ENCODE measurements around the gene SHOC1. TPM values are rescaled to one million over a fixed set of nuclear protein-coding genes. Genes with fewer than 3 reads are reported as not detected.
"Not testable (repeated sequence)": the region's sequence is repeated elsewhere in the genome, so short reads cannot be mapped to it uniquely, and the experiment has no call there.

The SHOC1 gene
- polyA plus RNA-seq (ENCODE audit: insufficient read length) = 0.11 TPM

DNA sequence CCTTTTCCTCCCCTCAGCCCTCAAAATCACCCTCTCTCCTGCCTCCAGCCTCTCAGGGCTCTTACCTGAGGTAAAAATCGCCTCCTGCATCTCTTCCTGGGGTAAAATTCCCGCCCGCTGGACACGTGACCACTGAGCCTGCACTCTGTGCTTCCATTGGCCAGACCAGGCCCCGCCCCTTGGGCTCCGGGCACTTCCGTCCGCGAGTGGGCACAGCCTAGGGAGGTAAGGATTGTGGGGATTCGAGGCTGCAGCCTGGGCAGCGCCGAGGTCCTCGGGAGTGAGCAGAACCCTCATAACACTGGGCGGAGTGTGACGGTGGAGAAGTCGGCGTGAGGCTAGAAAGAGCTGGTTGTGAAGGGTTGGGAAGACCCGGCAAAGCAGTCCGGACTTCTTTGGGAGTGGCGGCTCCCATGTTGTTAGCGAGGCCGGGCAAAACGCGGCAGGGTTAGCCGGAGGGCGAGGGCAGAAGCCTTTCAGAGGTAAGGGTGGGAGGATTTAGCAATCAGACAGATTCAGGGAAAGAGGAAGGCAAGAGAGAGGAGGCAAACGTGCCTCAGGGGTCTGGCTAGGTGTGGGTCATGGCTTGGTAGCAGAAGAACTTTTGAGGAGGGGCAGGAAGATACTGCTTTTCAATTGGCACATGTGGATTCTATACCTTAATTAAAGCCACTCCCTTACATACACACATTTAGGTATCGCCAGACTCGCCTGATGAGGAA, at the start of gene SHOC1:
SHOC1 (minus strand) TSS at position 103 of the 722 bp plus-strand sequence. CDS start 3,519 bp downstream, outside the sequence.
- no peak for DNase-seq (ENCODE audit: low read depth)

DNA sequence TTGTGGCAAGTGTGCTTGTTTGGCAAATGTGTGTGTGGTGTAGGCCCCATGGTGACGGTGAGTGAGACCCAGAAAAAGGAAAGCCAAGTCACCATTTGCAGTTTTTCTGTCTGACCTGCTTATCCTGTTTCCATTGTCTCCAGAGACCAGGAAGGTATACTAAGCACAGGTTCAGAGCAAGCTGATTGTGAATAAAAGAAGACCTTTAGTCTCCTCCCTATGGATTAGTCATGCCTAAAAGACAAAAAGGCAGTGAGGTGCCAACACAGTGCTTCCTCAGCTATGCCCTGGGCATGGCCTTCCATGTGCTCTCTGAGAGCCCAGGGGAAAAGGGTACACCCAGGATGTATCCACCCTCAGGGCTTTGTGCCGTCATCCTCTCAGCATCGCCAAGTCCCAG, 49.2 kb upstream of the SHOC1 start:
- DNase-seq (ENCODE audit: low read depth) = no peak

DNA sequence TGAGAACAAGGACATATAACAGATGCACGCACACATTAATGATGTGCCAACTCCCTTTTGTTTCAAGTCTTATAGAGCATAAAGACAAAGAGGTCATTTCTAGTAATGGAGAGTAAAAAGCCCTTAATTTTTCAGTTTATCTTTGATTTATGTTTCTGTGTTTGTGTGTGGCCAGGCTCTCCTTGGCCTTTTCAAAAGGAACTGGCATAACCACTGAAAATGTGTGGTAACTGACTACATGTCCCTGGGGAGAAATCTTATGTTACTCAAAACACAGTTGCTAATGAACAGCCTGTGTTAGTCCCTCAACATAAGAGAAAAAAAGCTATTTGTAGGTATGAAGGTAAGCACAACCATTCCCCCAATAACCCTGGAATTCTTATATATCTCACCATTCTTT, 47.6 kb upstream of the SHOC1 start:
- no peak for DNase-seq (ENCODE audit: low read depth)

DNA sequence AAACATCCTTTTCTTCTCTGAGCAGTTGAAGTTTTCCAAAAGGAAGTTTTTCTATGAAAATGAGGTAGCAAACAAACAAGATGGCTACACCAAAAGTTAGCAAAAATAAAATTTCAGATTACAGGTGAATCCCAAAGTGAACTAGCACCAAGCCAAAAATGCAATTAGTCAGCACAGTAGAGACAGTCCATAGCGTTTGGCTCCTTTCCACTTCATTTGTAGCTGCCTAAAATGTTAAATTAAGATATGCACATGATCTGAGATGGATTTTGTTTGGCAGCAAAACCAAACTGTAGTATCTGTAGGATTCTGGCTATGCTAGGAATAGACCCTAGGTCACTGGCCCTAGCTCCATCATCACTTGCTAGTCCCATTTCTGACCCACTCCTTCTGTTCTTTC, 45.7 kb upstream of the SHOC1 start:
- DNase-seq (ENCODE audit: low read depth) = no peak

DNA sequence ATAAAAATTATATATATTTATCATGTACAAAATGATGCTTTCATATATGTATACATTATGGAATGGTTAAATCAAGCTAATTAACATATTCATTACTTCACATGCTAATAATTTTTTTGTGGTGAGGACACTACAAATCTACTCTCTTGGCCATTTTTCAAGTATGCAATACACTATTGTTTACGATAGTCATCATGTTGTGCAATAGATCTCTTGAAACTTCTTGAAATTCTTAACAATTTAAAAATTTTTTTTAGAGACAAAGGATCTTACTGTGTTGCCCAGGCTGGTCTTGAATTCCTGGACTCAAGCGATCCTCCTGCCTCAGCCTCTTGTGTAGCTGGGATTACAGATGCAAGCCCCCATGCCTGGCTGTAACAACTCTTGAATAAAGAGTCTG, 45.2 kb upstream of the SHOC1 start:
- DNase-seq (ENCODE audit: low read depth) = no peak

DNA sequence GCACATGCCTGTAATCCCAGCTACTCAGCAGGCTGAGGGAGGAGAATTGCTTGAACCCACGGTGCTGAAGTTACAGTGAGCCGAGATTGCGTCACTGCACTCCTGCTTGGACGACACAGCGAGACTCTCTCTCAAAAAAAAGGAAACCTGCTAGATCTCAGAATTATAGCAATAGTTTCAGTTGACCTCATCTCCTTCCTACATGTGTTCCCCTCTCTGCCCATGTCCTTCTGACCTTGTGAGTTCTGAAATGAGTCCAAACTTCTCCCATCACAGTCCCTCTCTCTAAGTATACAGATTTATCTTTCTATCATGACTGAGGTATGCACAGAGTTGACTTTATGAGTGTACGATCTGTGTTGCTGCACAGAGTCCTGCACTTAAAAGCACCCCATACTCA, 44.6 kb upstream of the SHOC1 start:
- no peak for DNase-seq (ENCODE audit: low read depth)

DNA sequence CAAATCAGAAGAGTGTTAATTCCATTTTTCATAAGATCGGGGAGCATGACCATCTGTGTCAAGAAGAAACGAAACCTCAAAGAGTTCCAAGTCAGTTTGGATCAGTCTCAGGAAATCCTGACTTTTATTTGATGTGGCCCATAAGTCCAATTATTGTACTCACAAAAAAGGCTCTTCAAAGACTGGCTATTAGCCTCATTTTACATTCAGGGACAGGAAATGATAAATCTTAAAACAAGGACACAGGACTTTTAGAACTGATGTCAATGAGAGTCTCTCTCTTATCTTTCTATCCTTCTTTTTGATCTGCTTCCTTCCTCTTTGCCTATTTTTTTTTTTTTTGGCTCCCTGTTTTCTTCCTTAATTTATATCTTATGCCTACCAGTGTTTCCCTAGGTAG, 43.7 kb upstream of the SHOC1 start:
- no peak for DNase-seq (ENCODE audit: low read depth)

DNA sequence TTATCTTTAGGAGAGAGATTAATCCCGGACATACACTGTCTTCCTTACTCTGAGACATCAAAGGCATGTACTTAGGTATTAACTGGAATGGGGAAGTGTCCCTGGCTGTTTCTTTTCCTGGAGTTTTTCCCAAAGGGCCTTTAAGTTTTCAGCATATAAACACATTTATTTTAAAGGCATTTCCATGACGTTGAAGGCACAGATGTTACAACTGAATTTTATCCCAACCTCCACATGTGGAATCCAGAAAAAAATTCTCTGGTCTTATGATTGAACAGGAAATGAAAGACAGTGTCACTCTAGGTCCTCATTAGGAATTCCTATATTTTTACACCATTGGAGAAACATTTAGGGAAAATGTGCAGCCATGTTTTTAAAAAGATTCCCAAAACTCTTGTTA, 41.6 kb upstream of the SHOC1 start:
- no peak for DNase-seq (ENCODE audit: low read depth)

DNA sequence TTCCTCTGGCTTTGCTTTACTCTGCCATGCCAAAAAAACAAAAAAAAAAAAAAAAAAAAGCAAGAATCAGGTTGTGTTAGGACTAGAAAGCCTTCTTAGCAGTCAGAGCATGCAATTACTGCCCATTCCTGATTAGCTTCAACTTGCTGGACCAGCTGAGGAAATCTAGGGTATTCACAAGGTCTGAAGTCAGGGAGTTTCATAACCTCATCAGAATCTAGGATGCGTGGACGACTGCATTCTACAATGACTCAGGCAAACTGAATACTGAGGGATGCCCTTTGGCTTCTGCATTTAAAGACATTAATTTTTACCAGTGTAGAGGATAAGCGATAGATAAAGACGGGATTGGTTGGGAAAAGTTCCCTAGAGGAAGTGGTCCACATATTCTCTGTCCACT, 39.2 kb upstream of the SHOC1 start:
- no peak for DNase-seq (ENCODE audit: low read depth)

DNA sequence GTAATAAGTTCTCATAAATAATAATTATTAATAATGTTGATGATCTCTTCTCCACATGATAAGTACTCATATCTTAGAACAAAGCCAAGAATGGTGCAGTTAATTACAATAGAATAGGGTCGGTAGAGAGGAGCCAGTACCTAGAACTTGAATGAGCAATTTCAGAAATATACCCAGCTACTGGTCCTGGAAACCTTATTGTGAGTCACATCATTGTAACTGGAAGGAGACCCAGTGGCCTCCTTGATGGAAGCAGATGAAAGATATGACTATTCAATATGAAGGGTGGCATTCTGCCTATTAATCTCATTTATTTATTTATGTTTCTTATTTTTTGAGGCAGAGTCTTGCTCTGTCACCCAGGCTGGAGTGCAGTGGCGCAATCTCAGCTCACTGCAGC, 37.7 kb upstream of the SHOC1 start:
- no peak for DNase-seq (ENCODE audit: low read depth)

DNA sequence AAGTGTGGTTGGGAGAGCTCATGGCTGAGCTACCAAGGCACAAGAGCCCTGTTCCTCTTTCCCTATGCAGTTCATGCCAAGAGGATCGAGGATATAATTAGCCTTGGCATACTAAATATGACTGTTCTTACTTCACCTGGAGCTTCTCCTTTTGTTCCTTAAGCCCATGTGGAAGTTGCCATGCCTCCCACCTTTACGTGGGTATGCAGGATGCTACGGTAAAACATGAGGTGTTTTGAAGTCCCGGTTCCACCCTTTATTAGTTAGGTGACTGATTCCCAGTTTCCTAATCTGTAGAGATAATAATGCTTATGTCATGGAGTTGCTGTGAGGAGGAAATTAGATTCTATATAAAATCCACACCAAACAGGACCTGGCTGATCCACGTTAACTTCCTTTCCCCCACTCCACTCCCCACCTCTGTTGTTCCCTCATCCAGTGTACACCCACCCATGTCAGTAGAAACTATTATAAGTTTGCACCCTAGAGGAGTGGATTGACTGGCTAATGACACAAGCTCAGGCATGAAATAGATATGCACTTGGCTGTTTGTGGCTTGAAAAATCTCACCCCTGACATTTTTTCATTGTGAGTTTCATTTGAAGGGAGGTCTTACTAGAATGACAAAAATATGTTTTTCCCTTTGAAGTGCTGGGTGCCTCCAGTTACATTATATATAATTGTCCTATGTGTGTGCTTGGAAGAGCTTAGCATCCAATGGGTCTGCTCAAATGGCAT, 36.8 kb upstream of the SHOC1 start:
- DNase-seq (ENCODE audit: low read depth) = no peak

DNA sequence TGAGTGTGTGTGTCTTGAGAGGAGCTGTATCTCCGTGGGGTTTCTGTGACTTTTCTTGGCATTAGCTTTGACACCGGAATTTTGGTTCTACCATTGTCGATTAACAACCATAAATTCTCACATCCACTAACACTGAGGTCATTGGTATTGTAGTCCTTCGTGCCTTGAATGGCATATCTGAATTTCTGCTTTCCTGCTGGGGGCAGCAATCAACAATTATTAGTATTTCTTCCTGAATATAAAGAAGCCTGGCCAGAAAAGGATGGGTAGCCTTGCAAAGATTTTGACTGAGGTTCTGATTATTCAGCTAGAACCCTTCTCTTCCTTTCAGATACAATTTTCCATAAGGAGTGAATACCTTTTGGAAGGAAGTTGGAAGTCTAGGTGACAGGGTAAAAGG, 33.5 kb upstream of the SHOC1 start:
- no peak for DNase-seq (ENCODE audit: low read depth)

DNA sequence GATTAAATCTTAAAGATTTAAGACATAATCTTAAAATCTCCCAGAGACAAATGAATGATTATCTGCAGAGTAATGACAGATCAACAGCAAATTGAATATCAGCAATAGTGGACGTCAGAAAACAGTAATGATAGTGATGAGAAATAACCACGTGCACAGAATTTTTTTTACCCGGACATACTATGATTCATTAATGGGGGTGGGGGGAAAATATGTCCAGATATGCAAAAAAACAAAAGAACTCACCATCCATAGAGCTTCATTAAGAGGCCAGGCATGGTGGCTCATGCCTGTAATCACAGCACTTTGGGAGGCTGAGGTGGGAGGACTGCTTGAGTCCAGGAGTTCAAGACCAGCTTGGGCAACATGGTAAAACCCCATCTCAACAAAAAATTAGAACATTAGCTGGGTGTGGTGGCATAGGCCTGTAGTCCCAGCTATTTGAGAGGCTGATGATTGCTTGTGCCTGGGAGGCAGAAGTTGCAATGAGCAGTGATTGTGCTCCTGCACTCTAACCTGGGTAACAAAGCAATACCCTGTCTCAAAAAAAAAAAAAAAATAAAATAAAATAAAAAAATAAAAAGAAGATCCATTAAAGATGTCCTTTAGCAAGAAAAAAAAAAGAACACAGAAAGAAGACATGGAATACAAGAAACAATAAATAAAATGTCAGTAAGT, 30.9 kb upstream of the SHOC1 start:
- no peak for DNase-seq (ENCODE audit: low read depth)

DNA sequence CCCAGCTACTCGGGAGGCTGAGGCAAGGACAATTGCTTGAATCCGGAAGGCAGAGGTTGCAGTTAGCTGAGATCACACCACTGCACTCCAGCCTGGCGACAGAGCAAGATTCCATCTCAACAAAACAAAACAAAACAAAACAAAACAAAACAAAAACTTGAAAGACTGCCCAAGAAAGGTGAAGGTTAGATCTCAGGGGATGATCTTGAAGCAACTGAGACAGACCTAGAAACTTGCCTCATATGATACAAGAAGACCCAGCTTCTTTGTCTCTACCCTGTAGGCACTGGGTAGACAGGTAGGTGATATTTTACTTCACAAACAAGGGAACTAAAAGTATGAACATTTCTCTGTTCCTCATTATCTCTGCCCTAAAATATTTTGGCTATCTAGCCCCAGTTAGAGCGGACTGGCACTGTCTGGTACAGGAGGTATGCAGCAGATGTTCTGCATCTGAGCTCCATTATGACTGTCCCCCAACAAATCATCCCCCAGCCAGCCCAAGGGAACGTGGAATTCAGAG, 26.3 kb upstream of the SHOC1 start:
- no peak for DNase-seq (ENCODE audit: low read depth)

DNA sequence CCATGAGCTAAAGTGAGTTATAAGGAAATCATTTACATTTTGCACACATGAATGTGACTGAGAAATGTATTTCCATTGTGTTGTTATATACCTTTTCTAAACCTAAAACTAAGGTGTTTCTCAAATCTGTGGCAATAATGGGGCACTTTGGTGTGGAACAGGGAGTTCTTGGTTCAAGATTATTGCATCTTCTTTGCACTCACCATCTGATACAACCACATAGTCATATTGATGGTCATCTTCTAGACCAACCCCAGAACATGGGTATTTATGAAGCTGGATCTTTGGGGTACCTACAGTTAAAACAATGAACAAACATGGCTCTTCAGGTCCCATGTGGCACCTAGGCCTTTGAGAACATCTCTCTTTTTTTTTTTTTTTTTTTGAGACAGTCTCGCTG, 24.6 kb upstream of the SHOC1 start:
- no peak for DNase-seq (ENCODE audit: low read depth)

DNA sequence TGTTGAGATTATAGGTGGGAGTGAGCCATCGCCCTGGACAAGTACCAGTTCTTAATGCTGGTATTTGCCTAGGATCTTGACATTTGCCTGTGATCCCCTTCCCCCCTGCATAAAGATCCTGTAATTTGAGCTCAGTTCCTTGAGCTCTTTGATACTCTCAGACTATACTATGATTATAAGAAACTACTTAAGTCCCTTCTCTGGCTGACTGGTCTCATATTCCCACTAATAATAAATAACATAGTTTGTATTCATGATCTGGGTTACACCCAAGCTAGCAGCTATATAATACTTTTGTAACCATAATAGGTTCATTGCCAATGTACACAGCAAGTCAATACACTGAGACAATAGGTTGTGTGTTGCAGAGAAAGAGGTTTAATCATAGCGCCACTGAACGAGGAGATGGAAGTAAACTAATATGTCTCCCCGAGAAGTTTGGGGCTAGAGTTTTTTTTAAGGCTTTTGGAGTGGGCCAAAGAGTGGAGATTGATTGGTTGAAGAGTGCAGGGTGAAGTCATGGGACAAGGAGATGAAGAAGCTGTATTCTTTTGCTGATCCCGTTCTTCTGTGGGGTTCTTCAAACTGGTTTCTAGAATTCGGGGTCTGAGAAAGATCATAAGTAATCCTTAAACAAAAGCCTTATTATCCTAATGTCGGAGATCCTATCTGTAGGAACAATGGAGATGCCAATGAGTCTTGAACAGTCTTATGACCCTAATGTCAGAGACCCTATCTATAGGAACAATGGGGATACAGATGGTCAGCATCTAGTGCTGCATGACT, 20.7 kb upstream of the SHOC1 start:
- DNase-seq (ENCODE audit: low read depth) = no peak

DNA sequence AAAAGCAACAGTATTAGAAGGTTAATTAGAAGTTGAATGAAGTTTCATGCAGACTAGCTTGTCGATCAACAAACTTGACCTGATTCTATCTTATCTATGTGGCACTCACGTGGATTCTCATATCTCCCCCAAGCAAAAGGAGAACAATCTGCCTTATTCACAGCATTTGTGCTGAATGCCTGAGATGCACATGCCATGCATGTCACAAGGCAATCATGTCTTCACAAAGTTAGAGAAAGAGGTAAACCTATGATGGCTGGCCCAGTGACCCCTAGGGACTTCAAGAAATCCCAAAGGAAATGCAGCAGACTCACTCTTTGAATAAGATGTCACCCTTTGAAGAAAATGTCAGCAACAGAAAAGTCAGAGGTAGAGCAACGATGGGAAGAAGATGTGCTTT, 17.6 kb upstream of the SHOC1 start:
- DNase-seq (ENCODE audit: low read depth) = no peak

DNA sequence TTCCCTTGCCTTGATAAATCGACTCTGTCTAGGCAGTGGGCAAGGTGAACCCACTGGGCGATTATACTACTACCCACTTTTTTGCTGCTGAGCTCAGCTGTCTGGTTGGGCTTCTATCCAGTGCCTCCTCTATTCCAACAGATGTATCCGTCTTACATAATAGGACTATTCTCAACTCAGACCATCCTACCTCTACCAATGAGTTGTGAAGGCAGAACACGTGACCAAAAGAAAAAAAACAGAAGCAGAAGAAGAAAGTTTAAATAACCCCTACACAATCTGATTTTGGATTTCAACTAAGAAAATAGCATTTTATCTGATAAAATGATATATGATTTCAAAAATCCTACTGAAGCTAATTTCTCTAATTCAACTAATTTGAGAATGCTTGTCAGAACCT, 16.2 kb upstream of the SHOC1 start:
- no peak for DNase-seq (ENCODE audit: low read depth)

DNA sequence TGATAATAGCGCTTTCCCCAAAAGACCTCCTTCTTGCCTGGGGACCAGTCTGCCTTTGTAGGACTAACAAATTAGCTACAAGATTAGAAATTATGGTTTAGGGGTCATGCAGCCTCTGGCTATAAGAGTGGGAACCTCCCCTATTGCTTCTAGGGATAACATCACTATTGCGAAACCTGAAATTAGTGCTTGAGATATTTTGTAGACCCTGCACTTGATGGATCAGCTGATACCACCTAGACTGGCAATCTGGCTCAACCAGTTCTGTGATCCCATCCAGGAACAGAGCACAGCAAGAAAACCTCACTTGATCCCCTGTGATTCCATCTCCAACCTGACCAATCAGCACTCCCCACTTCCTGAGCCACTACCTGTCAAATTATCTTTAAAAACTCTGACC, 15.7 kb upstream of the SHOC1 start:
- DNase-seq (ENCODE audit: low read depth) = not testable (repeated sequence)

DNA sequence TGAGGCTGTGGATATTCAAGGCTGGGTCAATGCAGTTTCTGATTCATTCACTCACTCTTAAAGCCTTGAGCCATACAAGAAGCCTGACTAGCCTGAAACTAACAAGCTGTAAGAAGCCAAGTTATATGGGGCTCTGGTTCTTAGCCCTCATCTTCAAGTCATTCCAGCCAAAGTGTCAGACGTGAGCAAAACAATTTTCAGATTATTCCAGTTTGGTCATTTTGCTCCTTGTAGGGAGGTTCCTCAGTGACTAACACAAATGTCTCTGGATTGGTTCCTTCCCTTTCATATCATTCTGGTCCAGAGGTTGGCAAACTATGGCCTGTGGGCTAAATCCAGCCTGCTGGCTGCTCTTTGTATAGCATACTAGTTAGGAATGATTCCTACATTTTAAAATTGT, 12.5 kb upstream of the SHOC1 start:
- DNase-seq (ENCODE audit: low read depth) = no peak

DNA sequence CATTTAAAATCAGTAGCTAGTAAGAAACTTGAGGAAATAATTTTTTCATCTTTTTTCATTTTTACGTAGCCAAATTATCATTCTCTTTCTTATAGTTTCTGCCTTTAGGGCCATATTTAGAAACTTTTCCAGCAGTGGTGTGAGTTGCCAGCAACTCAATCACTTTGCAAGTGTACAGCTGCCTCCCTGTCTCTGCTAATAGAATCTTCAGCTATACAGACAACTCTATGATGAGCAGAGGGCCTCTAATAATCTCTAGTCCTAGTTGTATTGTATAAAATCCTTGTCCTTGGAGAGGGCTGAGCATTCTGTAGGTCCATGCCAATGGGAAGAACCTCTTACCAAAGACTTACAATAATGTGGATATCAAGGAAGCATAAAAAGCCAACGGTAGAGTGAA, 11.5 kb upstream of the SHOC1 start:
- DNase-seq (ENCODE audit: low read depth) = no peak

DNA sequence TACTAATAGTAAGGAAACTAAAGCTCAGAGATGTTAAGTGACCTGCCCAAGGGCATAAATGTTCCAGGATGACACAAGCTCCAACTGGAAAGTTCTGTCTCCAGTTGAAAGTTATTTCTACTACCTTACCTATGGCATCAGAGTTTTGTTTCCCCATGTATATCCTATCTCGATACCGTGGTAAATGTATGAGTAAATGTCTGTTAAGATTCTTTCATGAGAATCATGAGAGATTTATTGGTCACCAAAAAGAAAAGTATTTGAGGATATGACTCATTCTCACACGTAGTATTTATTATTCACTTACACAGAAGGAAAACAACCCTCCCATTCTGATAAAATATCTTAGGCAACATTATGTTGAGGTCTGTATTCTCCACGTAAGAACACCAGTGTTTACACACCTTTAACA, 11.1 kb upstream of the SHOC1 start:
- DNase-seq (ENCODE audit: low read depth) = no peak

Measured in forelimb muscle (tissue), 1 donor.